Mesothelial cell of epicardium (in vitro differentiated cells): ENCODE data around the gene UBE2R2. TPM values are rescaled to one million over a fixed set of nuclear protein-coding genes. Genes with fewer than 3 reads are reported as not detected.
"Not testable (repeated sequence)": the region's sequence is repeated elsewhere in the genome, so short reads cannot be mapped to it uniquely, and the experiment has no call there.

Source experiments
- DNase-seq, 2 experiments: peaks; one replicate each; pipeline ENCODE4 v3.0.0; 2021; ENCODE audit warnings: low spot score in 2 of 2; ENCODE audit not compliant: unreplicated experiment in 2 of 2
- H3K27ac Mint-ChIP-seq: 2 replicates; pipeline ENCODE4 v1.8.0; 2021; ENCODE audit warnings: mixed read lengths
- H3K27me3 Mint-ChIP-seq: 2 replicates; pipeline ENCODE4 v1.8.0; 2021; ENCODE audit warnings: low read depth, mixed read lengths
- H3K36me3 Mint-ChIP-seq: 2 replicates; pipeline ENCODE4 v1.8.0; 2021; ENCODE audit warnings: mixed read lengths
- H3K4me1 Mint-ChIP-seq: 2 replicates; pipeline ENCODE4 v1.8.0; 2021; ENCODE audit warnings: mixed read lengths
- H3K4me3 Mint-ChIP-seq: 2 replicates; pipeline ENCODE4 v1.8.0; 2021; ENCODE audit warnings: mild to moderate bottlenecking, moderate library complexity, mixed read lengths
- H3K9me3 Mint-ChIP-seq: 2 replicates; pipeline ENCODE4 v1.8.0; 2021; ENCODE audit warnings: mixed read lengths
- total RNA-seq: library from RNA; stranded (reverse); gene quantifications from 3 replicates; pipeline ENCODE4 v1.2.1, GENCODE V29; 2021
- TF ChIP-seq, protein P1 (sequence below): fragments of 200-600 bp; sonication (generic); IDR thresholded peaks from one replicate; pipeline ENCODE4 v1.5.0; 2021; ENCODE audit warnings: antibody characterized with exemption; ENCODE audit not compliant: unreplicated experiment

The UBE2R2 gene
- total RNA-seq, 1 donor from 2014 or later, result 59.9 TPM

DNA sequence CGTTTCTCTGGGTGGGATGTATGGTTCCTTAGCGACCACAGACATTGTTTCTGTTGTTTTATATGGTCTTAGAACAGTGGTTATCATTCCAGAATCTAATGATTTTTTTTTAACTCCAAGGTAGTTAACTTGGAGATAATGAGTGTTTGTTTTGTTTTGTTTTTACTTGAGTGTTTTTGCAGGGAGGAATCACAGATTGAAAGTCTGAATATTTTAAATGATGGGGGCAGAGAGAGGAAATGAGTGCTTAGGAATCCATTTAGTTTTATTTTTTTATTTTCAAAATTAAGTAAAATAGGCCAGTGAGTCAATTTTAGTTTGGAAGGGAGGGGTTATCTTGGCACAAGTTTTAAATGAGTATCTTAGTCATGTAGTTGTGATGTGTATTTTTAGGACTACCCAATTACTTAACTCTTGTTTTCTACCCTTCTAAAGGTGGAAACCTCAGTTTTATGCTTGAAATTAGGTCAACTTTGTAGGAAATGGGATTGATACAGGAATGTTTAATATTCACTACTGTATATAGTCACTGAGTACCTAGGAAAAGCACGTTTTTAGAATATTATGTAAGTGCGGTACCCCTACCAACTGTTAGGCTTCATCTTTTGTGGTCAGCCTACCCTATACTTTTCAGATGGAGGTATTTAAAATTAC, 2.0 kb downstream of the UBE2R2 start:
- peaks cover 3% of the 10 kb centered on the region for H3K36me3 Mint-ChIP-seq
- peak overlapping the region; percentile 85 for H3K4me3 Mint-ChIP-seq
- H3K27me3 Mint-ChIP-seq, result no peaks in the 10 kb centered on the region
- peaks cover 22% of the 10 kb centered on the region for H3K4me1 Mint-ChIP-seq
- TF ChIP-seq, protein P1, sequence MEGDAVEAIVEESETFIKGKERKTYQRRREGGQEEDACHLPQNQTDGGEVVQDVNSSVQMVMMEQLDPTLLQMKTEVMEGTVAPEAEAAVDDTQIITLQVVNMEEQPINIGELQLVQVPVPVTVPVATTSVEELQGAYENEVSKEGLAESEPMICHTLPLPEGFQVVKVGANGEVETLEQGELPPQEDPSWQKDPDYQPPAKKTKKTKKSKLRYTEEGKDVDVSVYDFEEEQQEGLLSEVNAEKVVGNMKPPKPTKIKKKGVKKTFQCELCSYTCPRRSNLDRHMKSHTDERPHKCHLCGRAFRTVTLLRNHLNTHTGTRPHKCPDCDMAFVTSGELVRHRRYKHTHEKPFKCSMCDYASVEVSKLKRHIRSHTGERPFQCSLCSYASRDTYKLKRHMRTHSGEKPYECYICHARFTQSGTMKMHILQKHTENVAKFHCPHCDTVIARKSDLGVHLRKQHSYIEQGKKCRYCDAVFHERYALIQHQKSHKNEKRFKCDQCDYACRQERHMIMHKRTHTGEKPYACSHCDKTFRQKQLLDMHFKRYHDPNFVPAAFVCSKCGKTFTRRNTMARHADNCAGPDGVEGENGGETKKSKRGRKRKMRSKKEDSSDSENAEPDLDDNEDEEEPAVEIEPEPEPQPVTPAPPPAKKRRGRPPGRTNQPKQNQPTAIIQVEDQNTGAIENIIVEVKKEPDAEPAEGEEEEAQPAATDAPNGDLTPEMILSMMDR, result no peak
- peak overlapping the region; percentile 89 for H3K27ac Mint-ChIP-seq
- DNase-seq, result no peak
- no peaks in the 10 kb centered on the region for H3K9me3 Mint-ChIP-seq

DNA sequence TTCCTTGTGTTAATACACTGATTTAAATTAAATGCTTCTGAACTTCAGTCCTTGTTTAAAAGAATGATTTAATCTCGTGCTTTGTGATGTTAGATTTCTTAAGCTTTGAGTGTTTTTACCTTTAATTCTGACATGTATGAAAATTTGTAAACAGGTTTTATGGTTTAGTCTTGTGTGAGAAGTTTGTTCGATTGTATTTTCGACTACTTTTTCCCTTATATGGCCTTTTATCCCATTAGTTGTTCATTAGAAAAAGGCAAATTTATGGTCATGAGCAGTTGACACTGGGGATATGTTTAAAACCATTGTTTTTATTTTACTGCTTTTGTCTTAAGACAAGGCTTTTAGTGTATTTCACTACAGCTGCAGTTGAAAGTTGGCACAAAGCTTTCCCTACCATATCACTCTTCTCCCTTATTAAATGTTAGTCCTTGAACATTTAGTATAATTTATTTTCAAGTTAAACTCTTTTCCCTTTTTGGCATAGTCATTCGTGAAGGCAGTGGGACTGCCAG, 3.3 kb downstream of the UBE2R2 start:
- no peaks in the 10 kb centered on the region for H3K27me3 Mint-ChIP-seq
- peaks cover 22% of the 10 kb centered on the region for H3K4me1 Mint-ChIP-seq
- H3K36me3 Mint-ChIP-seq, result peaks cover 6% of the 10 kb centered on the region
- peak overlapping the region; percentile 85 for H3K4me3 Mint-ChIP-seq
- no peaks in the 10 kb centered on the region for H3K9me3 Mint-ChIP-seq
- H3K27ac Mint-ChIP-seq, result peak overlapping the region; percentile 86
- DNase-seq, result no peak
- TF ChIP-seq, protein P1, result no peak

DNA sequence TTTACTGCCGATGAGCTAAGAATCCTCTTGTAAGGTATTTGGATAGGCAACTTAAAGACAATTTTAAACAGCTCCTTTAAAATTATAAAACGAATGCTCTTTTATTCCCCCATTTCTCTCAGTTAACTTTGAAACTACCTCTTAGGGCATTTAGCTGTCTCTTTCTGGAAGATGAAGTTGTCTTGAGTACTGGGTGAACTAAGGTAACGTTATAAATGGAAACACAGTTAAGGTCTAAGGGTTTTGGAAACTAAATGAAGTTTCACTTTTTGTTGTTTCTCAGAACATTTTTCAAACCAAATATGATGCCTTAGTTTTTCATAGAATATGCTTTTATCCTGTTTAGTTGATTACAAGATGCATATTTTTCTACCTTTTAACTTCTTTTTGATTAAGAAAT, 6.8 kb downstream of the UBE2R2 start:
- peak overlapping the region; percentile 9 for H3K27ac Mint-ChIP-seq
- H3K9me3 Mint-ChIP-seq, result no peaks in the 10 kb centered on the region
- no peak for DNase-seq
- peaks cover 16% of the 10 kb centered on the region for H3K4me1 Mint-ChIP-seq
- H3K27me3 Mint-ChIP-seq, result no peaks in the 10 kb centered on the region
- H3K4me3 Mint-ChIP-seq, result no peak overlapping the region
- TF ChIP-seq, protein P1, result no peak
- H3K36me3 Mint-ChIP-seq, result peaks cover 9% of the 10 kb centered on the region

DNA sequence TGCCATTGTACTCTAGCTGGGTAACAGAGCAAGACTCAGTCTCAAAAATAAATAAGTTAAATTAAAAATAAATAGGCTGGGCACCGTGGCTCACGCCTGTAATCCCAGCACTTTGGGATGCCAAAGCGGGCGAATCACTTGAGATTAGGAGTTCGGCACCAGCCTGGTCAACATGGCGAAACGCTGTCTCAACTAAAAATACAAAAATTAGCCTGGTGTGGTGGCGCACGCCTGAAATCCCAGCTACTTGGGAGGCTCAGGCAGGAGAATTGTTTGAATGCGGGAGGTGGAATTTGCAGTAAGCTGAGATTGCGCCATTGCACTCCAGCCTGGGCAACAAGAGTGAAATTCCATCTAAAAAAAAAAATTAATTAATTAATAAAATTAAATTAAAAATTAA, 10.3 kb downstream of the UBE2R2 start:
- H3K4me1 Mint-ChIP-seq, H3K9me3 Mint-ChIP-seq, H3K27ac Mint-ChIP-seq, H3K27me3 Mint-ChIP-seq, DNase-seq, H3K36me3 Mint-ChIP-seq, H3K4me3 Mint-ChIP-seq: not testable (repeated sequence)

DNA sequence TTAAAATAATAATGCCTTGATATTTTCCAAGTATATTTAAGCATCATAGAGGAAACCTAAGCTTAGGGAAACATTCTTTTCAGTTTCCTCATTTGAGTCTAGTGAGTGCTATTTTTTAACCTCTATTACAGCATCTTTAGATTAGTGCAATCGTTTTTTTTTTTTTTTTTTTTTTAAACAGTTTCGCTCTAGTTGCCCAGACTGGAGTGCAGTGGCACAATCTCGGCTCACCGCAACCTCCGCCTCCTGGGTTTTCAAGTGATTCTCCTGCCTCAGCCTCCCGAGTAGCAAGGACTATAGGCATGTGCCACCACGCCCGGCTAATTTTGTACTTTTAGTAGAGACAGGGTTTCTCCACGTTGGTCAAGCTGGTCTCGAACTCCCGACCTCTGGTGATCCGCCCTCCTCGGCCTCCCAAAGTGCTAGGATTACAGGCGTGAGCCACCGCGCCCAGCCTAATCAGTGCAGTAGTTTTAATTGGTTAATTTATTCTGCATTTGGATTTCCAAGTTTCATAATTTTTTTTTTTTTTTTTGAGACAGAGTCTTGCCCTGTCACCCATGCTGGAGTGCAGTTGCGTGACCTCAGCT, 12.8 kb downstream of the UBE2R2 start:
- H3K9me3 Mint-ChIP-seq, DNase-seq, H3K4me3 Mint-ChIP-seq, H3K4me1 Mint-ChIP-seq, H3K27ac Mint-ChIP-seq, H3K36me3 Mint-ChIP-seq, H3K27me3 Mint-ChIP-seq: not testable (repeated sequence)

DNA sequence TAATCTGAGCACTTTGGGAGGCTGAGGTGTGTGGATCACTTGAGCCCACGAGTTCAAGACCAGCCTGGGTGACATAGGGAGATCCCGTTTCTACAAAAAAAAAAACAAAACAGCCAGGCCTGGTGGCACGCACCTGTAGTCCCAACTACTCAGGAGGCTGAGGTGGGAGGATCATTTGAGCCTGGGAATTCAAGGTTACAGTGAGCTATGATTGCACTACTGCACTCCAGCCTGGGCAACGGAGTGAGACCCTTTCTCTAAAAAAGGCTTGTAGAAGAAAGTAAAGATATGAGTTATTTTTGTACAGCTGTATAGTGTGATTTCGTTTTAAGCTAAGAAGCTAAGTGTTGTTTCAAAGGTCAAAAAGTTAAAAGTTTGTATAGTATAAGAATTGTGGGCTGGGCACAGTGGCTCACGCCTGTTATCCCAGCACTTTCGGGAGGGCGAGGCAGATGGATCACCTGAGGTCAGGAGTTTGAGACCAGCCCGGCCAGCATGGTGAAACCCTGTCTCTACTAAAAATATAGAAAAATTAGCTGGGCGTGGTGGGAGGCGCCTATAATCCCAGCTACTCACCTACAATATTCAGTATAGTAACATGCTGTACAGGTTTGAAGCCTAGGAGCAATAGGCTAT, 18.8 kb downstream of the UBE2R2 start:
- Mint-ChIP-seq H3K4me3 (no peak overlapping the region), H3K4me1 (peaks cover 8% of the 10 kb centered on the region), H3K27ac (no peak overlapping the region), H3K36me3 (no peaks in the 10 kb centered on the region), H3K9me3 (no peaks in the 10 kb centered on the region), H3K27me3 (no peaks in the 10 kb centered on the region)
- TF ChIP-seq, protein P1, result no peak
- DNase-seq, result no peak

DNA sequence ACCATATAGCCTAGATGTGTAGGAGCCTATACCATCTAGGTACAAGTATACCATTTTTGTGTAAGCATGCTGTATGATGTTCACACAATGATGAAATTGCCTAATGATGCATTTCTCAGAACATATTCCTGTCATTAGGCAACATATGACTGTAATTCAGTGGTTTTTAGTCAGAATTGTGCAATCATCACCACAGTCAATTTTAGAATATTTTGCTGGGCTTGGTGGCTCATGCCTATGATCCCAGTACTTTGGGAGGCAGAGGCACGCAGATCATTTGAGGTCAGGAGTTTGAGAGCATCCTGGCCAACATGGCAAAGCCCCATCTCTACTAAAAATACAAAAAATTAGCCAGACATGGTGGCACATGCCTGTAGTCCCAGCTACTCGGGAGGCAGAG, 19.3 kb downstream of the UBE2R2 start:
- H3K9me3 Mint-ChIP-seq, H3K27ac Mint-ChIP-seq, H3K4me1 Mint-ChIP-seq, H3K27me3 Mint-ChIP-seq, DNase-seq, H3K4me3 Mint-ChIP-seq, H3K36me3 Mint-ChIP-seq: not testable (repeated sequence)
